Glutamatergic neuron (in vitro differentiated cells): ENCODE results near the gene GADD45B. TPM values are rescaled to one million over a fixed set of nuclear protein-coding genes. Genes with fewer than 3 reads are reported as not detected.
"Not testable (repeated sequence)": the region's sequence is repeated elsewhere in the genome, so short reads cannot be mapped to it uniquely, and the experiment has no call there.

Experiments used
- DNase-seq: peaks from one replicate; pipeline ENCODE4 v3.0.0; 2022
- H3K27ac Mint-ChIP-seq: one replicate; pipeline ENCODE4 v1.8.0; 2020; ENCODE audit warnings: mild to moderate bottlenecking, mixed read lengths, inconsistent platforms; ENCODE audit not compliant: unreplicated experiment
- H3K27me3 Mint-ChIP-seq: one replicate; pipeline ENCODE4 v1.8.0; 2020; ENCODE audit warnings: mild to moderate bottlenecking, moderate library complexity, mixed read lengths, inconsistent platforms; ENCODE audit not compliant: unreplicated experiment
- H3K36me3 Mint-ChIP-seq: one replicate; pipeline ENCODE4 v1.8.0; 2020; ENCODE audit warnings: mild to moderate bottlenecking, mixed read lengths, inconsistent platforms; ENCODE audit not compliant: unreplicated experiment
- H3K4me1 Mint-ChIP-seq: one replicate; pipeline ENCODE4 v1.8.0; 2020; ENCODE audit warnings: mild to moderate bottlenecking, low read depth, mixed read lengths, inconsistent platforms; ENCODE audit not compliant: unreplicated experiment
- H3K4me3 Mint-ChIP-seq: one replicate; pipeline ENCODE4 v1.8.0; 2020; ENCODE audit warnings: mild to moderate bottlenecking, mixed read lengths, inconsistent platforms; ENCODE audit not compliant: unreplicated experiment
- H3K9me3 Mint-ChIP-seq: one replicate; pipeline ENCODE4 v1.8.0; 2020; ENCODE audit warnings: mild to moderate bottlenecking, moderate library complexity, mixed read lengths, inconsistent platforms; ENCODE audit not compliant: unreplicated experiment
- total RNA-seq: library from RNA; stranded (reverse); fragmentation: NEBNext Ultra II Directional; extraction: Animal tissue kit (Norgen Biotek cat#: 25700); gene quantifications from one replicate; pipeline ENCODE4 v1.2.1, GENCODE V29; 2021; ENCODE audit not compliant: unreplicated experiment
- TF ChIP-seq, protein P1 (sequence below): fragments of 200-600 bp; sonication (generic); IDR thresholded peaks from one replicate; pipeline ENCODE4 v1.5.0; 2021; ENCODE audit not compliant: partially characterized antibody, unreplicated experiment

Gene GADD45B
- total RNA-seq, 1 donor from 2014 or later = 3.8 TPM

DNA sequence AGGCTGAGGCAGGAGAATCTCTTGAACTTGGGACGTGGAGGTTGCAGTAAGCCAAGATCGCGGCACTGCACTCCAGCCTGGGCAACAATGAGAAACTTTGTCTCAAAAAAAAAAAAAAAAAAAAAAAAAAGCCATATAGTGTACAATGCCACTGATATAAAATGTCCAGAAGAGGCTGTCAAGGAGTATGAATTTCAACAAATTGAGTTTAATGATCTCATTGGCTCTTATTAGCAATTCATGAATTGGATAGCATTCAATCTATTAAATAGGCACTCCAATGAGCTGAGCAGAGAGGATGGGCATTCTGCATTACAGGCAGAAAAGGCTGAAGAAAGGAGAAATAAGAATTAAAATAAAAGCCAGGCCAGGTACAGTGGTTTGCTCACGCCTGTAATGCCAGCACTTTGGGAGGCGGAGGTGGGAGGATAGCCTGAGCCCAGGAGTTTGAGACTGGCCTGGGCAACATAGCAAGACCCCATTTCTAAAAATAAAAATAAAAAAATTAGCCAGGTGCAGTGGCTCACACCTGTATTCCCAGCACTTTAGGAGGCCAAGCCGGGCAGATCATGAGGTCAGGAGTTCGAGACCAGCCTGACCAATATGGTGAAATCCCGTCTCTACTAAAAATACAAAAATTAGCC is 18.4 kb upstream of the GADD45B start:
- TF ChIP-seq, protein P1, sequence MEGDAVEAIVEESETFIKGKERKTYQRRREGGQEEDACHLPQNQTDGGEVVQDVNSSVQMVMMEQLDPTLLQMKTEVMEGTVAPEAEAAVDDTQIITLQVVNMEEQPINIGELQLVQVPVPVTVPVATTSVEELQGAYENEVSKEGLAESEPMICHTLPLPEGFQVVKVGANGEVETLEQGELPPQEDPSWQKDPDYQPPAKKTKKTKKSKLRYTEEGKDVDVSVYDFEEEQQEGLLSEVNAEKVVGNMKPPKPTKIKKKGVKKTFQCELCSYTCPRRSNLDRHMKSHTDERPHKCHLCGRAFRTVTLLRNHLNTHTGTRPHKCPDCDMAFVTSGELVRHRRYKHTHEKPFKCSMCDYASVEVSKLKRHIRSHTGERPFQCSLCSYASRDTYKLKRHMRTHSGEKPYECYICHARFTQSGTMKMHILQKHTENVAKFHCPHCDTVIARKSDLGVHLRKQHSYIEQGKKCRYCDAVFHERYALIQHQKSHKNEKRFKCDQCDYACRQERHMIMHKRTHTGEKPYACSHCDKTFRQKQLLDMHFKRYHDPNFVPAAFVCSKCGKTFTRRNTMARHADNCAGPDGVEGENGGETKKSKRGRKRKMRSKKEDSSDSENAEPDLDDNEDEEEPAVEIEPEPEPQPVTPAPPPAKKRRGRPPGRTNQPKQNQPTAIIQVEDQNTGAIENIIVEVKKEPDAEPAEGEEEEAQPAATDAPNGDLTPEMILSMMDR = no peak
- Mint-ChIP-seq H3K9me3 (peaks cover 6% of the 10 kb centered on the region), H3K4me3 (no peak overlapping the region), H3K36me3 (no peaks in the 10 kb centered on the region), H3K4me1 (peaks cover 1% of the 10 kb centered on the region), H3K27ac (peak overlapping the region; percentile 66), H3K27me3 (peaks cover under 1% of the 10 kb centered on the region)
- DNase-seq = no peak

DNA sequence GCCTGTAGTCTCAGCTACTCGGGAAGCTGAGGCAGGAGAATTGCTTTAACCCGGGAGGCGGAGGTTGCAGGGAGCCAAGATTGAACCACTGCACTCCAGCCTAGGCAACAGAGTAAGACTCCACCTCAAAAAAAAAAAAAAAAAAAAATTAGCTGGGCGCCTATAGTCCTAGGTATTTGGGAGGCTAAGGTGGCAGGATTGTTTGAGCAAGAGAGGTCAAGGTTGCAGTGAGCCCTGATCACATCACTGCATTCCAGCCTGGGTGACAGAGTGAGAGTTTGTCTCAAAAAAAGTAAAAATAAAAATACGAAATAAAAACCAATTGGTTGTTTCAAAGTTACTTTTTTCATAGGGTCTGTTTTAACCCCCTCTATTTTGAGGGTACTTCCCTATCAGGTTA is 17.9 kb upstream of the GADD45B start:
- Mint-ChIP-seq H3K27me3 (no peaks in the 10 kb centered on the region), H3K27ac (no peak overlapping the region), H3K9me3 (peaks cover 6% of the 10 kb centered on the region), H3K4me3 (no peak overlapping the region), H3K4me1 (peaks cover 1% of the 10 kb centered on the region), H3K36me3 (no peaks in the 10 kb centered on the region)
- TF ChIP-seq, protein P1 = no peak
- DNase-seq = no peak

DNA sequence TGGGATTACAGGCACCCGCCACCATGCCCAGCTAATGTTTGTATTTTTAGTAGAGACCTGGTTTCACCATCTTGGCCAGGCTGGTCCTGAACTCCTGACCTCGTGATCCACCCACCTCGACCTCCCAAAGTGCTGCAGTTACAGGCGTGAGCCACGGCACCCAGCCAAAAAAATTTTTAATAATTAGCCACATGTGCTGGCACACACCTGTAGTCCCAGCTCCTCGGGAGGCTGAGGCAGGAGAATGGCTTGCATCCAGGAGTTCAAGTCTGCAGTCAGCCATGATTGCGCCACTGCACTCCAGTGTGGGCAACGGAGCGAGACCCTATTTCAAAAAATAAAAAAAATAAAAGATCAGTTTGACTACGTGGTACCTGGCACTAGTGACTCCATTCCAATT is 17.2 kb upstream of the GADD45B start:
- not testable (repeated sequence) for H3K4me3 Mint-ChIP-seq, DNase-seq, H3K36me3 Mint-ChIP-seq, H3K9me3 Mint-ChIP-seq, H3K27ac Mint-ChIP-seq, H3K27me3 Mint-ChIP-seq, H3K4me1 Mint-ChIP-seq

DNA sequence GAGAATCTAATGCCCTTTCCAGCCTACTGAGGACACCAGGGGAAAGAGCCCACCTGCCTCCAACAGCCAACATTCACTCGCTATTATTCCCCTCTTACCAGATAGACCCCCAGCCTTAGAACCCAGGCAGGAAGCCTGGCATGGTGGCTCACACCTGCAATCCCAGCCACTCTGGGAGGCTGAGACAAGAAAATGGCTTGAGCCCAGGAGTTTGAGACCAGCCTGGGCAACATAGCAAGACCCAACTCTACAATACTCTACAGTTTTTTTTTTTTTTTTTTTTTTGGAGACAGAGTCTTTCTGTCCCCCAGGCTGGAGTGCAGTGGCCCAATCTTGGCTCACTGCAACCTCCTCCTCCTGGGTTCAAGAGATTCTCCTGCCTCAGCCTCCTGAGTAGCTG is 15.7 kb upstream of the GADD45B start:
- Mint-ChIP-seq H3K4me1 (peaks cover 1% of the 10 kb centered on the region), H3K9me3 (peaks cover 3% of the 10 kb centered on the region), H3K27me3 (peaks cover 5% of the 10 kb centered on the region), H3K36me3 (no peaks in the 10 kb centered on the region), H3K27ac (peak overlapping the region; percentile 72), H3K4me3 (no peak overlapping the region)
- no peak for DNase-seq
- TF ChIP-seq, protein P1 = no peak

DNA sequence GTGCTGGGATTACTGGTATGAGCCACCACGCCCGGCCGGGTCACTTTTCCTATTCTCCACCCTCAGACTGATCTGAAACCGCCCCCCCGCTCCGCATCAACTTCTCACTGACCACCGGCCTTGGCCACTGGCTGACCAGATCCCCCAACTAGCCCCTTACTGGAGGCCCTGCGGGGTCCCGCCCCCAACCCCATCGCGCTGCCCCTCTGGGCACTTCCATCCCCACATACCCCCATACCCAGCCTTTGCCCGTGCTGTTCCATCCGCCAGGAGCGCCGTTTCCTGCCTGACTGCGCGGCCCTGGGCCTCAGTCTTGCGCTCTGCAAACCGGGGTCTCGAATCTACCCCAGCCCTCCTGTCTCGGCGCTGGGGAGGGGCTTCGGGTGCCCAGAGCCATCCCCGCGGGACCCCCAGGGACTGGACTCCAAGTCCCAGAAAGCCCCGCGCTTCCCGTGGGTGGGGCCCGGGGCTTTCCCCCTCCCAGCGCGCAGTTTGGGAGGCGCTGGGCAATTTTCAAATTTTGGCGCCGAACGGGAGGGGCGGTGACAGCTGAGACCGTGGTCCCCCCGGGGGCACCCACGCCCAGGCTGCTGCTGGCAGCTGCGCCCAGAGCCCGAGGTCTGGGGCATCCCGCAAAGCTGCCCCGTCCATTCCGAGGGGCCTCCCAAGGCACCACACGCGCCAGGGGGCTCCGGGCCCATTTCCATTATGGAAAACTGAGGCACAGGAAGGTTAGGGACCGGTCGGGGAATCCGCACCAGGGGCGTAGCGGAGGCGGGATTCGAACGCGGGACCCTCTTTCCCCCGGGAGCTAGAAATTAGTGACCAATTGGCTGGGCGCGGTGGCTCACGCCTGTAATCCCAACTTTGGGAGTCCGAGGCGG is 13.9 kb upstream of the GADD45B start:
- TF ChIP-seq, protein P1 = no peak

More for the DNA sequence above, 13.9 kb upstream of the GADD45B start:
- DNase-seq = peak; percentile 63
- H3K9me3 Mint-ChIP-seq = peaks cover 3% of the 10 kb centered on the region
- H3K4me3 Mint-ChIP-seq = peak overlapping the region; percentile 75
- H3K4me1 Mint-ChIP-seq = peaks cover 1% of the 10 kb centered on the region
- H3K27me3 Mint-ChIP-seq = peaks cover 5% of the 10 kb centered on the region
- H3K36me3 Mint-ChIP-seq = no peaks in the 10 kb centered on the region
- no peak overlapping the region for H3K27ac Mint-ChIP-seq
